K562 (cell line): ENCODE measurements around the gene PSMC3IP. TPM values are rescaled to one million over a fixed set of nuclear protein-coding genes. Genes with fewer than 3 reads are reported as not detected.

Experiments
- FIP1L1 ChIP-seq: fragments of 200-400 bp; formaldehyde crosslinking; IDR thresholded peaks from 2 replicates; pipeline ENCODE4 v1.6.1; 2018; ENCODE audit warnings: mild to moderate bottlenecking, low read depth, low read length; ENCODE audit not compliant: poor library complexity, severe bottlenecking
- GMEB1 ChIP-seq: fragments of 250-450 bp; sonication (Bioruptor Pico); IDR thresholded peaks from 2 replicates; pipeline ENCODE4 v1.4.0; 2020; ENCODE audit warnings: mild to moderate bottlenecking
- GTF2A2 ChIP-seq: IDR thresholded peaks from 2 replicates; pipeline ENCODE4 v1.6.1; 2016; ENCODE audit warnings: mild to moderate bottlenecking, missing genetic modification characterization, missing compliant biosample characterization
- HIVEP1 ChIP-seq: fragments of 250-450 bp; sonication (Bioruptor Pico); IDR thresholded peaks from 2 replicates; pipeline ENCODE4 v1.4.0; 2020; ENCODE audit warnings: mild to moderate bottlenecking
- MITF ChIP-seq: IDR thresholded peaks from 2 replicates; pipeline ENCODE4 v1.6.1; 2014; ENCODE audit warnings: antibody characterized with exemption
- NR0B1 ChIP-seq: fragments of 450-650 bp; IDR thresholded peaks from one replicate; pipeline ENCODE4 v1.6.1; 2018; ENCODE audit warnings: mild to moderate bottlenecking, moderate library complexity; ENCODE audit not compliant: partially characterized antibody
- PBX2 ChIP-seq, 2 experiments: IDR thresholded peaks in 1 of 2; conservative IDR thresholded peaks in 1 of 2; 2 replicates each; pipeline ENCODE4 v1.6.1; 2016; ENCODE audit warnings: low read depth in 2 of 2, mild to moderate bottlenecking in 1 of 2, missing compliant biosample characterization in 1 of 2, missing genetic modification characterization in 1 of 2, moderate library complexity in 1 of 2
- RAD21 ChIP-seq, 2 experiments: fragments of 250-450 bp in 1 of 2; fragments of 450-650 bp in 1 of 2; sonication (Bioruptor Pico) in 1 of 2; formaldehyde crosslinking in 1 of 2; IDR thresholded peaks in 1 of 2; conservative IDR thresholded peaks in 1 of 2; 2 replicates each; pipeline versions ENCODE4 v1.4.0 to v1.8.0; 2020 to 2022; ENCODE audit warnings: mild to moderate bottlenecking in 2 of 2, moderate library complexity in 1 of 2
- TARDBP ChIP-seq: fragments of 450-650 bp; IDR thresholded peaks from 2 replicates; pipeline ENCODE4 v1.6.1; 2016
- TBL1XR1 ChIP-seq, 2 experiments: IDR thresholded peaks; 2 replicates each; pipeline ENCODE4 v1.6.1; 2012; ENCODE audit warnings: improper control_type of control experiment in 2 of 2, low read length in 2 of 2, mild to moderate bottlenecking in 1 of 2
- ZBTB34 ChIP-seq: fragments of 250-450 bp; sonication (Bioruptor Pico); IDR thresholded peaks from 2 replicates; pipeline ENCODE4 v1.8.0; 2021; ENCODE audit warnings: mild to moderate bottlenecking, moderate library complexity
- ZBTB8A ChIP-seq: fragments of 450-650 bp; IDR thresholded peaks from 2 replicates; pipeline ENCODE4 v1.6.1; 2018; ENCODE audit warnings: mild to moderate bottlenecking, moderate library complexity; ENCODE audit not compliant: partially characterized antibody
- ZNF277 ChIP-seq: fragments of 250-450 bp; sonication (Bioruptor Pico); IDR thresholded peaks from 2 replicates; pipeline ENCODE4 v1.8.0; 2022; ENCODE audit warnings: inconsistent platforms, mild to moderate bottlenecking, moderate library complexity, borderline replicate concordance
- ZSCAN29 ChIP-seq: fragments of 450-650 bp; IDR thresholded peaks from 2 replicates; pipeline ENCODE4 v1.6.1; 2017
- polyA plus RNA-seq, 8 experiments: library from polyadenylated mRNA; depleted of rRNA in 4 of 8; stranded (reverse) in 5 of 8; unstranded in 3 of 8; fragments of >200 nt; fragmentation: Nextera tagmentation in 2 of 8; fragmentation: Illumina TruSeq in 1 of 8; extraction: Ambion mirVana in 2 of 8; extraction: Trizol in 1 of 8; gene quantifications; 2 replicates each; pipeline versions ENCODE4 v1.2.1 to v1.2.3, GENCODE V29; 2011 to 2014; ENCODE audit warnings: inconsistent platforms in 1 of 8, missing spikeins in 1 of 8
- total RNA-seq, 7 experiments: library from RNA; depleted of rRNA in 6 of 7; stranded (reverse); fragments of >200 nt in 6 of 7; fragmentation: Illumina TruSeq in 2 of 7; extraction: Trizol in 2 of 7; gene quantifications; 2 replicates each; pipeline versions ENCODE4 v1.2.1 to v1.2.3, GENCODE V29; 2011 to 2021; ENCODE audit warnings: low replicate concordance in 1 of 7

The PSMC3IP gene
- total and polyA plus RNA-seq, 9 of the 15 experiments (the other 6 are each of a cell fraction or from before 2014, with no cell fraction given), result 13.8 to 65.6 (median 32.8) TPM

GRCh38 chr17:42531455-42532354 is 45.8 kb downstream of the PSMC3IP start (continued):
- TF ChIP-seq HIVEP1 (CRISPR knock-in tag) (no peak), GTF2A2 (no peak), NR0B1 (no peak), GMEB1 (CRISPR knock-in tag) (0 out of 2 replicates have a peak, but pooled peaks have one; percentile 8), ZNF277 (CRISPR knock-in tag) (no peak), MITF (0 out of 2 replicates have a peak, but pooled peaks have one; percentile 7), FIP1L1 (no peak), RAD21 (CRISPR knock-in tag; conservative IDR thresholded peaks at IDR 0.05 in 1 of 2, IDR thresholded peaks at IDR 0.05 in 1 of 2) (peak in 1 of 2 experiments; percentile 46; a peak in 2 of 4 replicates), TARDBP (no peak; the same call in 1 of the 2 replicates), ZBTB8A (no peak), TBL1XR1 (IDR thresholded peaks at IDR 0.05; ENCODE audit: low read length in 2 of 2) (no peak), PBX2 (CRISPR knock-in tag; IDR thresholded peaks at IDR 0.05; ENCODE audit: low read depth) (no peak), PBX2 (tag; conservative IDR thresholded peaks at IDR 0.05; ENCODE audit: low read depth) (peak; percentile 74), ZSCAN29 (no peak), ZBTB34 (CRISPR knock-in tag) (no peak)
